ENCODE data around the gene HRH3. TPM values are rescaled to one million over a fixed set of nuclear protein-coding genes. Genes with fewer than 3 reads are reported as not detected.

The HRH3 gene
- total and polyA plus RNA-seq, 7 donors: not detected

DNA sequence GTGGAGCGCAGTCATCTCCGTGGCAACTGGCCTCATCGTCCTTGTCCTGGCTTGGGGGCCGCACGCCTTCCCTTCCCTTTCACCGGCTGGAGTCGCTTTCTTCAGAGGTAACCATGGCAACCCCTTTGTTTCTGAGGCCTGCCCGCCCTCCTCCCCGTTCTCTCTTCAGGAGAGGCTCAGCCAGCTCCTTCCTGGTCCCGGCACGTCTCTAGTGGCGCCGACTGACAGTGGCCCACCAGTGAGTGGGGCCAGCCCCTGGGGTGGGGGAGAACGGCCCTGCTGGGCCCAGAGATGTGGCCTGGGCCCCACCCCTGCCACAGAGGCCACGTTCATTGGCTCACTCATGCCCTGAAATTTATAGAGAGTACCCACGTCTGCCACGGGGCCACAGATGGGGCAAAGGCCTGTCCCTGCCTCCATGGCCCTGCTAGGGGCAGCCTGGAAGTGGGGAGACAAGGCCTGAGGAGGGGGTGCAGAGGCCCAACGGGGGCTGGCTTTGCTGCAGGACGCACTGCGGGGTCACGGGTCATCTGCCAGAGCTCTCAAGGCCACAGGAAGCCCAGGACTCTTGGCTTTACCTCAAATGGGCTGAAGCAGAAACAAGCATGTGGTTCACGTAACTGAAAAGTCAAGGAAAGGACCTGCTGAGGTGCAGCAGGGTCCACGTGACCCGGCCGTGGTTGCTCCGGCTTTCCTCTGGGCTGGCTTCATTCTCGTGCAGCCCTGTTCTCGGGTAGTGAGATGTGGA, 16.9 kb upstream of the HRH3 start:
- DNase-seq: no peak
- H3K4me1 ChIP-seq: peaks cover 0 to 21% (median 20%) of the 10 kb centered on the region in 4 donors
- peaks cover 0 to 5% (median 0%) of the 10 kb centered on the region in 4 donors for H3K36me3 ChIP-seq
- H3K4me3 ChIP-seq: no peak overlapping the region
- TF ChIP-seq, protein P1, sequence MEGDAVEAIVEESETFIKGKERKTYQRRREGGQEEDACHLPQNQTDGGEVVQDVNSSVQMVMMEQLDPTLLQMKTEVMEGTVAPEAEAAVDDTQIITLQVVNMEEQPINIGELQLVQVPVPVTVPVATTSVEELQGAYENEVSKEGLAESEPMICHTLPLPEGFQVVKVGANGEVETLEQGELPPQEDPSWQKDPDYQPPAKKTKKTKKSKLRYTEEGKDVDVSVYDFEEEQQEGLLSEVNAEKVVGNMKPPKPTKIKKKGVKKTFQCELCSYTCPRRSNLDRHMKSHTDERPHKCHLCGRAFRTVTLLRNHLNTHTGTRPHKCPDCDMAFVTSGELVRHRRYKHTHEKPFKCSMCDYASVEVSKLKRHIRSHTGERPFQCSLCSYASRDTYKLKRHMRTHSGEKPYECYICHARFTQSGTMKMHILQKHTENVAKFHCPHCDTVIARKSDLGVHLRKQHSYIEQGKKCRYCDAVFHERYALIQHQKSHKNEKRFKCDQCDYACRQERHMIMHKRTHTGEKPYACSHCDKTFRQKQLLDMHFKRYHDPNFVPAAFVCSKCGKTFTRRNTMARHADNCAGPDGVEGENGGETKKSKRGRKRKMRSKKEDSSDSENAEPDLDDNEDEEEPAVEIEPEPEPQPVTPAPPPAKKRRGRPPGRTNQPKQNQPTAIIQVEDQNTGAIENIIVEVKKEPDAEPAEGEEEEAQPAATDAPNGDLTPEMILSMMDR (IDR thresholded peaks at IDR 0.05): no peak
- TF ChIP-seq POLR2AphosphoS5 (IDR thresholded peaks at IDR 0.05): no peak
- TF ChIP-seq EP300 (IDR thresholded peaks at IDR 0.05): no peak
- no peak for TF ChIP-seq POLR2A (IDR thresholded peaks at IDR 0.05)
- H3K27me3 ChIP-seq: peaks cover 0 to 19% (median 15%) of the 10 kb centered on the region in 3 donors
- H3K9me3 ChIP-seq: no peaks in the 10 kb centered on the region
- intact Hi-C loops (cut with DNase I): loop anchor here (5.0 kb wide), 2 partner anchors 95 to 150 kb away; partner anchors contain the start of genes PSMA7, RPS21 and SS18L1
- WGBS, 2 donors: 76 to 82% methylated on average over 28 of the region's 28 CpGs
- H3K27ac ChIP-seq: no peak overlapping the region

DNA sequence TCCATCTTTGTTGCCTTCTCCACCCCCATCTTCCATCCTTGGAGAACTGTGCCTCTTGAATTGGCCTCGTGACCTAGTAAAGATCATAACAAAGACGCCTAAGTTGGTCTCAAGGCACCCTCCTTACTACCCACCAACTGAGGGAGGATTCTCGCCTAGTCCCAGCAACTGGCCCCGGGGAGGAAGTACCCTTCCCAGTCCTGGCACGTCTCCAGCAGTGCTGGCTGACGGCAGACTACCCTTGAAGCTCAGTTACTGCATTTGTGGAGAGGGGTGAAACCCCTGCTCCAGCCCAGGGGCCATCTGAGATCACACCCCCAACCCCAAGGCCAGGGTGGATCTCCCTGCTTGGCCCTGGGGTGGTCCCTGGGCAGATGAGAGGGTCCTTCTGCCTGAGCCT, 16.1 kb upstream of the HRH3 start:
- Histone ChIP-seq H3K27me3 (peaks cover 0 to 25% (median 16%) of the 10 kb centered on the region in 3 donors), H3K4me1 (peaks cover 0 to 21% (median 20%) of the 10 kb centered on the region in 4 donors), H3K36me3 (no peaks in the 10 kb centered on the region), H3K4me3 (no peak overlapping the region), H3K27ac (no peak overlapping the region), H3K9me3 (no peaks in the 10 kb centered on the region)
- DNase-seq: no peak
- TF ChIP-seq POLR2A (IDR thresholded peaks at IDR 0.05) (no peak), EP300 (IDR thresholded peaks at IDR 0.05) (no peak), POLR2AphosphoS5 (IDR thresholded peaks at IDR 0.05) (no peak)
- TF ChIP-seq, protein P1 (IDR thresholded peaks at IDR 0.05): no peak
- 66 to 76% methylated on average over 6 of the region's 6 CpGs for WGBS, 2 donors
- intact Hi-C loops (cut with DNase I): loop anchor here (5.0 kb wide), 2 partner anchors 94 to 151 kb away; partner anchors contain the start of genes PSMA7, RPS21 and SS18L1

DNA sequence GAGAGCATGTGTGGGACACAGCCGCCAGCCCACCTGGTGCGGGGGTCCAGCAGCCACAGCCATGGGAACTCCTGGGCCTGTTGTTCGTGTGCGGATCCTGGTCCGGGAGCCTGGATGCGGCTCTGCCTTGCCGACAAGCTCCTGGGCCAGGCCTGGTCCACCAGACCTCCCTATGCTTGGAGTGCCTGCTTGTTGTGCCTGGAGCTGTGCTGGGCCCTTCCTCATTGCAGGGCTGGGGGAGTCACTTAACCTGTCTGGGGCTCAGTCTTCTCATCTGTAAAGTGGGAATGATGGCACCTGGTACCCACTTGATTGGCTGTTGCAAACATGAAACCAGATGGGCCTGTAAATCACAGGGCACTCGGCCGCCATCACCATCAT, 15.7 kb upstream of the HRH3 start:
- no peaks in the 10 kb centered on the region for H3K9me3 ChIP-seq
- H3K4me3 ChIP-seq: no peak overlapping the region
- 93 to 96% methylated on average over 9 of the region's 9 CpGs for WGBS, 2 donors
- TF ChIP-seq EP300 (IDR thresholded peaks at IDR 0.05): no peak
- no peak overlapping the region for H3K27ac ChIP-seq
- no peaks in the 10 kb centered on the region for H3K36me3 ChIP-seq
- H3K27me3 ChIP-seq: peaks cover 0 to 29% (median 20%) of the 10 kb centered on the region in 3 donors
- intact Hi-C loops (cut with DNase I): loop anchor here (5.0 kb wide), 2 partner anchors 93 to 152 kb away; partner anchors contain the start of genes PSMA7, RPS21 and SS18L1
- peaks cover 0 to 21% (median 20%) of the 10 kb centered on the region in 4 donors for H3K4me1 ChIP-seq
- DNase-seq: no peak

DNA sequence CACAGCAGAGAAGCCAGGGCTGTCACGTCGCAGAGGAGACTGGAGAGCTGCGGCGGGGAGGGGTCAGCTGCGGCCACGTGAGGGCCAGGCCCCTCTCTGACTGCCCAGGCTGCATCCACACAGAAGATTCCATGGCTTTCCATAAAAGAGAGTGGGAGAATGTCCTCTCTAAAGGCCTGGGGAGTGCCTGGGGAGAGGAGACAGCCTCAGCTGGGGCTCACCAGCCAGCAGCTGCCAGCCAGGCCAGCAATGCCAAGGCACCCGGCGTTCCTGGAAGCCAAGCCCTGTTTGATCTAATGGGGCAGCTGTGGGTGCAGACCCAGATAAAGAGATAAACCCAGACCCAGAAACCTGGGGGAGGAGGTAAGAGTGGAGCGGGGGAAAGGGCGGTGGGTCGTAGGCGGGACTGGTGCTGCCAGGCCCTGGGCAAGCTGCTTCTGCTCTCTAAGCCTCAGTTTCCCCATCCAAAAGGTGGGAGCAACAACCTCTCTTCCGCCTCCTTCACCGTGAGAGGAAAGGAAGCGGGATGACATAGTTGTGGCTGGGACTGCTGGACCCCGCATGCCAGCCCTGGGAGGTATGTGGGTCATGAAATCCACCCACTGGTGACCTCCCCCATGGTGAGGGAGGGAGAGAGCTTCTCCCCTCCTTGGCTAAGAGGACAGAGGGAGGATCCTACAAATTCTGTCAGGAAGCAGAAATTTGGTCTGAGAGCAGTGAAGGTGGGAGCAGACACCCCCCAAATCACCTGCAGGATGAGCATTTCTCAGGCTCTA, 15.1 kb upstream of the HRH3 start:
- H3K4me3 ChIP-seq: no peak overlapping the region
- no peaks in the 10 kb centered on the region for H3K36me3 ChIP-seq
- 84 to 86% methylated on average over 16 of the region's 16 CpGs for WGBS, 2 donors
- H3K4me1 ChIP-seq: peaks cover 0 to 20% (median 19%) of the 10 kb centered on the region in 4 donors
- H3K27ac ChIP-seq: no peak overlapping the region
- DNase-seq: no peak
- TF ChIP-seq POLR2AphosphoS5 (IDR thresholded peaks at IDR 0.05) (no peak), EP300 (IDR thresholded peaks at IDR 0.05) (no peak), POLR2A (IDR thresholded peaks at IDR 0.05) (no peak)
- TF ChIP-seq, protein P1 (IDR thresholded peaks at IDR 0.05): no peak
- intact Hi-C loops (cut with DNase I): loop anchor here (5.0 kb wide), 2 partner anchors 93 to 152 kb away; partner anchors contain the start of genes PSMA7, RPS21 and SS18L1
- H3K9me3 ChIP-seq: no peaks in the 10 kb centered on the region
- H3K27me3 ChIP-seq: peaks cover 0 to 32% (median 23%) of the 10 kb centered on the region in 3 donors

DNA sequence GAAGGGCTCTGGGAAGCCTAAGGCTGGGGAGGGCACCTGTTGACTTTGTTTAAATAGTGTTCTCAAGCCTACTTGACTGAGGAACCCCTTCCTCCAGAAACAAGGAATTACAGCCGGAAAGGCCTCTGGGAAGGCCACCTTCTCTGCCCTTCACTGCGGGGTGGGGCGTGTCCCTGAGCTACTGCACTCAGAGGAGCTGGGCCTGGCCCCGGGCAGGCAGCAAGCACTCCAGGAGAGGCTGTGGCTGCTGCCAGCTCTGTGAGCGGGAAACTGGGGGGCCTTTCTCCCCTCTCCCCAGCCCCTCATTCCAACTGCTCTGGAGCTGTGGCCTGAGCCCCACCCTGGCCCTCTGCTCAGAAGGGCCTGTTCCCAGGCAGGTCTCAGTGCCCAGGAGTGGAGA, 14.3 kb upstream of the HRH3 start:
- no peak for DNase-seq
- TF ChIP-seq POLR2AphosphoS5 (IDR thresholded peaks at IDR 0.05) (no peak), EP300 (IDR thresholded peaks at IDR 0.05) (no peak), POLR2A (IDR thresholded peaks at IDR 0.05) (no peak)
- TF ChIP-seq, protein P1 (IDR thresholded peaks at IDR 0.05): no peak
- intact Hi-C loops (cut with DNase I): no loop called here
- Histone ChIP-seq H3K36me3 (no peaks in the 10 kb centered on the region), H3K4me1 (peaks cover 0 to 11% (median 11%) of the 10 kb centered on the region in 4 donors), H3K27me3 (peaks cover 0 to 32% (median 23%) of the 10 kb centered on the region in 3 donors), H3K4me3 (no peak overlapping the region), H3K9me3 (no peaks in the 10 kb centered on the region), H3K27ac (no peak overlapping the region)
- 27 to 61% methylated on average over 5 of the region's 5 CpGs for WGBS, 2 donors
